PC-9 (cell line): ENCODE results near the gene GPR183. TPM values are rescaled to one million over a fixed set of nuclear protein-coding genes. Genes with fewer than 3 reads are reported as not detected.

Experiments
- BruUV-seq: library from RNA; stranded (reverse); fragments of 400-500 nt; replicated peaks from 2 replicates; lab custom pipeline; 2021; lab: Mats Ljungman, UMichigan
- CTCF ChIA-PET: fragments of 300-600 bp; sonication (Branson Sonifier 250); formaldehyde crosslinking; loops from one replicate; lab custom pipeline; 2022; ENCODE audit warnings: antibody characterized with exemption; lab: Charles Lee
- POLR2A ChIA-PET: fragments of 300-600 bp; sonication (Branson Sonifier 250); formaldehyde crosslinking; loops from one replicate; lab custom pipeline; 2022; ENCODE audit warnings: antibody characterized with exemption; ENCODE audit not compliant: unreplicated experiment; lab: Charles Lee
- DNase-seq, 2 experiments: peaks; one replicate each; pipeline versions ENCODE4 v3.0.0 to v3.0.0-alpha.2; 2015 to 2022; ENCODE audit warnings: mixed read lengths in 1 of 2
- H2AFZ ChIP-seq: fragments of 200-600 bp; sonication (generic); 2 replicates; pipeline ENCODE4 v1.8.1; 2017; ENCODE audit warnings: antibody characterized with exemption
- H3F3A ChIP-seq: fragments of 200-600 bp; sonication (generic); 2 replicates; pipeline ENCODE4 v1.8.1; 2017; ENCODE audit warnings: antibody characterized with exemption, mild to moderate bottlenecking, low read depth; ENCODE audit not compliant: insufficient read depth
- H3K27ac ChIP-seq: fragments of 200-600 bp; sonication (generic); 2 replicates; pipeline ENCODE4 v1.6.1; 2016; ENCODE audit warnings: mixed run types
- H3K27me3 ChIP-seq: fragments of 200-600 bp; sonication (generic); 2 replicates; pipeline ENCODE4 v1.6.1; 2016; ENCODE audit warnings: low read depth, mixed run types; ENCODE audit not compliant: insufficient read depth
- H3K36me3 ChIP-seq: fragments of 200-600 bp; sonication (generic); 2 replicates; pipeline ENCODE4 v1.6.1; 2016; ENCODE audit warnings: low read depth, mixed run types
- H3K4me1 ChIP-seq: fragments of 200-600 bp; sonication (generic); replicated peaks from 2 replicates; pipeline ENCODE4 v1.6.1; 2016; ENCODE audit warnings: mixed run types; ENCODE audit not compliant: insufficient read depth
- H3K4me2 ChIP-seq: fragments of 200-600 bp; sonication (generic); 2 replicates; pipeline ENCODE4 v1.6.1; 2017; ENCODE audit warnings: mixed run types
- H3K4me3 ChIP-seq: fragments of 200-600 bp; sonication (generic); 2 replicates; pipeline ENCODE4 v1.6.1; 2016; ENCODE audit warnings: mixed run types
- H3K79me2 ChIP-seq: fragments of 200-600 bp; sonication (generic); 2 replicates; pipeline ENCODE4 v1.6.1; 2017; ENCODE audit warnings: low read depth, mixed run types
- H3K9me2 ChIP-seq: fragments of 200-600 bp; sonication (generic); 2 replicates; pipeline ENCODE4 v1.8.1; 2017; ENCODE audit warnings: mild to moderate bottlenecking; ENCODE audit not compliant: insufficient read depth
- H3K9me3 ChIP-seq: fragments of 200-600 bp; sonication (generic); 2 replicates; pipeline ENCODE4 v1.8.1; 2016; ENCODE audit warnings: low read depth; ENCODE audit not compliant: insufficient read depth
- H4K20me1 ChIP-seq: fragments of 200-600 bp; sonication (generic); 2 replicates; pipeline ENCODE4 v1.8.1; 2017; ENCODE audit not compliant: insufficient read depth
- CTCF ChIP-seq: fragments of 200-600 bp; sonication (generic); conservative IDR thresholded peaks from 2 replicates; pipeline ENCODE4 v1.6.1; 2017; ENCODE audit warnings: mixed run types, antibody characterized with exemption, mild to moderate bottlenecking, moderate library complexity
- EZH2 ChIP-seq: fragments of 200-600 bp; sonication (generic); IDR thresholded peaks from 2 replicates; pipeline ENCODE4 v1.8.0; 2017; ENCODE audit warnings: antibody characterized with exemption, low read depth
- intact Hi-C: fragments of 100-400 bp; cut with micrococcal nuclease; formaldehyde crosslinking; loops from one replicate; pipeline ENCODE4 v1.10.0; 2022; ENCODE audit not compliant: unreplicated experiment
- total RNA-seq: library from RNA; stranded (reverse); gene quantifications from 2 replicates; pipeline ENCODE4 v1.2.3, GENCODE V29; 2021

The GPR183 gene
- total RNA-seq, 1 experiment from 2014 or later, result not detected

GRCh38 chr13:99265821-99266426, 41.3 kb downstream of the GPR183 start:
- H3K4me3 ChIP-seq, result no peak overlapping the region
- peaks cover 44% of the 10 kb centered on the region for H3F3A ChIP-seq
- no TSS peak for BruUV-seq
- H4K20me1 ChIP-seq, result peaks cover 35% of the 10 kb centered on the region; the same call in 1 of the 2 replicates
- POLR2A ChIA-PET, result no interaction called here
- no peaks in the 10 kb centered on the region for H3K9me2 ChIP-seq
- no peak for TF ChIP-seq EZH2
- TF ChIP-seq CTCF, result peak; percentile 77
- no peak overlapping the region for H2AFZ ChIP-seq
- H3K9me3 ChIP-seq, result no peaks in the 10 kb centered on the region
- CTCF ChIA-PET, result interaction anchor here (0.6 to 1.0 kb wide), 6 partner anchors 67 to 609 kb away, joined by 3 to 8 read pairs (median 4); no protein-coding TSS in a partner anchor
- no peaks in the 10 kb centered on the region for H3K27me3 ChIP-seq
- intact Hi-C loops, result loop anchor here (1.0 to 10.0 kb wide), 4 partner anchors 90 to 424 kb away; no protein-coding TSS in a partner anchor
- H3K4me2 ChIP-seq, result no peak overlapping the region
- H3K79me2 ChIP-seq, result peaks cover 32% of the 10 kb centered on the region
- peaks cover 7% of the 10 kb centered on the region; the same call in 1 of the 2 replicates for H3K36me3 ChIP-seq
- H3K4me1 ChIP-seq, result no peaks in the 10 kb centered on the region
- no peak for DNase-seq
- H3K27ac ChIP-seq, result no peak overlapping the region

GRCh38 chr13:99265162-99265800, 41.9 kb downstream of the GPR183 start:
- H3K4me3 ChIP-seq, result no peak overlapping the region
- POLR2A ChIA-PET, result interaction anchor here (0.6 kb wide), 1 partner anchor 615 kb away, joined by 3 read pairs; no protein-coding TSS in a partner anchor
- TF ChIP-seq CTCF (no peak), EZH2 (no peak)
- H4K20me1 ChIP-seq, result peaks cover 35% of the 10 kb centered on the region; the same call in 1 of the 2 replicates
- H3K79me2 ChIP-seq, result peaks cover 29% of the 10 kb centered on the region
- peaks cover 7% of the 10 kb centered on the region; the same call in 1 of the 2 replicates for H3K36me3 ChIP-seq
- intact Hi-C loops, result loop anchor here (5.0 to 10.0 kb wide), 3 partner anchors 180 to 423 kb away; no protein-coding TSS in a partner anchor
- no peaks in the 10 kb centered on the region for H3K4me1 ChIP-seq
- H3K27me3 ChIP-seq, result no peaks in the 10 kb centered on the region
- H3F3A ChIP-seq, result peaks cover 44% of the 10 kb centered on the region
- DNase-seq, result no peak
- H3K9me2 ChIP-seq, result no peaks in the 10 kb centered on the region
- no peak overlapping the region for H2AFZ ChIP-seq
- no peak overlapping the region for H3K4me2 ChIP-seq
- H3K27ac ChIP-seq, result peak overlapping the region; percentile 24; the same call in 1 of the 2 replicates
- no peaks in the 10 kb centered on the region for H3K9me3 ChIP-seq
- CTCF ChIA-PET, result interaction anchor here (0.9 kb wide), 1 partner anchor 89 kb away, joined by 8 read pairs; no protein-coding TSS in a partner anchor
- BruUV-seq, result no TSS peak

GRCh38 chr13:99264051-99264450, 43.1 kb downstream of the GPR183 start:
- ChIA-PET CTCF (interaction anchor here (0.6 to 0.7 kb wide), 2 partner anchors 87 to 637 kb away, joined by 3 to 7 read pairs; no protein-coding TSS in a partner anchor), POLR2A (no interaction called here)
- H3K4me2 ChIP-seq, result no peak overlapping the region

More at GRCh38 chr13:99264051-99264450, 43.1 kb downstream of the GPR183 start:
- Histone ChIP-seq H3K27ac (peak overlapping the region; percentile 23; the same call in 1 of the 2 replicates), H3K79me2 (peaks cover 22% of the 10 kb centered on the region), H3K9me3 (no peaks in the 10 kb centered on the region), H3F3A (peaks cover 40% of the 10 kb centered on the region), H3K4me1 (no peaks in the 10 kb centered on the region), H3K27me3 (no peaks in the 10 kb centered on the region), H4K20me1 (peaks cover 30% of the 10 kb centered on the region; the same call in 1 of the 2 replicates), H3K9me2 (no peaks in the 10 kb centered on the region), H3K4me3 (no peak overlapping the region), H2AFZ (no peak overlapping the region), H3K36me3 (peaks cover 7% of the 10 kb centered on the region; the same call in 1 of the 2 replicates)
- no peak for DNase-seq
- no TSS peak for BruUV-seq
- TF ChIP-seq EZH2, result no peak
- TF ChIP-seq CTCF, result no peak
- intact Hi-C loops, result loop anchor here (10.0 kb wide), 2 partner anchors 179 to 219 kb away; no protein-coding TSS in a partner anchor
